Measurements from ENCODE around the gene CHGA. TPM values are rescaled to one million over a fixed set of nuclear protein-coding genes. Genes with fewer than 3 reads are reported as not detected.

CHGA gene
- total and polyA plus RNA-seq, 4 donors, result 0.47 to 4.4 (median 0.82) TPM

DNA sequence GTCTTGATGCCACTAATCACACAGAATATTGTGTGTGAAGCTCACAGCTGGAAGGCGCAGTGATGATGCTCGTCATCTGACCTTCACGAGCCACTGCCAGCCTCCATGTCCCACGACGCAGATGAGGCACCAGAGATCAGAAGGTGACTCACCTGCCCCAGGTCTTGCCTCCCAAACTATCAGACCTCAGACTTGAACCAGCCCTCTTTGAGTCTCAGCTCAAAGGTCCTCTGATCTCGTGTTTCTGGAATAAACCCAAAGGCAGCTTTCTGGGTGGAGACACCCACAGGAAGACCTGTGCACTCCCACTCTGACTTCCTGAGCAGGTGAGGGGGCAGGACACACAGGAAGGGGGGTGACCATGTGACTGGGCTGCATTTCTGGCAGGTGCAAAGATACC is 19.6 kb upstream of the CHGA start:
- Histone ChIP-seq H3K4me3 (no peak overlapping the region), H3K9ac (ENCODE audit: insufficient read depth in 1 of 2, low read length in 2 of 2) (no peak overlapping the region), H3K9me3 (ENCODE audit: control insufficient read depth in 4 of 4, insufficient read depth in 3 of 4, low read length in 3 of 4) (peaks cover 0 to 1% (median 0%) of the 10 kb centered on the region in 4 donors), H3K4me1 (ENCODE audit: control insufficient read depth in 5 of 5, insufficient read depth in 5 of 5, low read length in 5 of 5) (no peaks in the 10 kb centered on the region), H3K27me3 (ENCODE audit: control insufficient read depth in 3 of 3, insufficient read depth in 3 of 3, low read length in 2 of 3) (peaks cover 0 to 19% (median 3%) of the 10 kb centered on the region in 3 donors), H3K36me3 (ENCODE audit: control insufficient read depth in 4 of 4, insufficient read depth in 4 of 4, low read length in 4 of 4) (no peaks in the 10 kb centered on the region), H3K27ac (ENCODE audit: low read depth in 1 of 2, low read length in 1 of 2) (no peak overlapping the region)
- DNase-seq (no peak), ATAC-seq (ENCODE audit: insufficient read depth, low FRiP score) (no peak)
- 65 to 78% methylated on average over 6 of the region's 6 CpGs for WGBS, 2 donors
- TF ChIP-seq, protein P1, sequence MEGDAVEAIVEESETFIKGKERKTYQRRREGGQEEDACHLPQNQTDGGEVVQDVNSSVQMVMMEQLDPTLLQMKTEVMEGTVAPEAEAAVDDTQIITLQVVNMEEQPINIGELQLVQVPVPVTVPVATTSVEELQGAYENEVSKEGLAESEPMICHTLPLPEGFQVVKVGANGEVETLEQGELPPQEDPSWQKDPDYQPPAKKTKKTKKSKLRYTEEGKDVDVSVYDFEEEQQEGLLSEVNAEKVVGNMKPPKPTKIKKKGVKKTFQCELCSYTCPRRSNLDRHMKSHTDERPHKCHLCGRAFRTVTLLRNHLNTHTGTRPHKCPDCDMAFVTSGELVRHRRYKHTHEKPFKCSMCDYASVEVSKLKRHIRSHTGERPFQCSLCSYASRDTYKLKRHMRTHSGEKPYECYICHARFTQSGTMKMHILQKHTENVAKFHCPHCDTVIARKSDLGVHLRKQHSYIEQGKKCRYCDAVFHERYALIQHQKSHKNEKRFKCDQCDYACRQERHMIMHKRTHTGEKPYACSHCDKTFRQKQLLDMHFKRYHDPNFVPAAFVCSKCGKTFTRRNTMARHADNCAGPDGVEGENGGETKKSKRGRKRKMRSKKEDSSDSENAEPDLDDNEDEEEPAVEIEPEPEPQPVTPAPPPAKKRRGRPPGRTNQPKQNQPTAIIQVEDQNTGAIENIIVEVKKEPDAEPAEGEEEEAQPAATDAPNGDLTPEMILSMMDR (IDR thresholded peaks at IDR 0.05; ENCODE audit: control extremely low read depth, extremely low read depth), result no peak

DNA sequence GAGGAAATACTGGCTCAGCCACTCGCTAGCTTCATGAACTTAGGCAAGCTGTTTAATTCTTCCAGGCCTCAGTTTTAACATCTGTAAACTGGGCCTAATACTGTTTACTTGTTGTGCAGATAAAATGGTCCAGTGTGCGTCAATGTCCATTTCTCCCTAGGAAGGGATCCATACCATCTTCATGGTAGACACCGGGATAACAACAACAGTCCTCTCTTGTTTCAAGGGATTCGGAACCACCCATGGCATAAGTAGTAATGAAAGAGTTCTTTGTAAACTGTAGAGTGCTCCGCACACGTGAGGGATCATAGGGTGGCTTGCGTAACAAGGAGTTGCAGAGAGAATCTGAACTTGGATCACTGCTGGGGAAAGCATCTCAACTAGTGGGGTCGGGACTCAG is 17.3 kb upstream of the CHGA start:
- 78 to 81% methylated on average over 8 of the region's 8 CpGs for WGBS, 2 donors
- TF ChIP-seq, protein P1 (IDR thresholded peaks at IDR 0.05; ENCODE audit: control extremely low read depth, extremely low read depth), result no peak
- peaks cover 0 to 1% (median 0%) of the 10 kb centered on the region in 4 donors for H3K9me3 ChIP-seq (ENCODE audit: control insufficient read depth in 4 of 4, insufficient read depth in 3 of 4, low read length in 3 of 4)
- H3K36me3 ChIP-seq (ENCODE audit: control insufficient read depth in 4 of 4, insufficient read depth in 4 of 4, low read length in 4 of 4), result no peaks in the 10 kb centered on the region
- no peak for DNase-seq
- H3K4me1 ChIP-seq (ENCODE audit: control insufficient read depth in 5 of 5, insufficient read depth in 5 of 5, low read length in 5 of 5), result no peaks in the 10 kb centered on the region
- H3K27ac ChIP-seq (ENCODE audit: low read depth in 1 of 2, low read length in 1 of 2), result no peak overlapping the region
- peaks cover 0 to 17% (median 3%) of the 10 kb centered on the region in 3 donors for H3K27me3 ChIP-seq (ENCODE audit: control insufficient read depth in 3 of 3, insufficient read depth in 3 of 3, low read length in 2 of 3)
- no peak overlapping the region for H3K4me3 ChIP-seq
- H3K9ac ChIP-seq (ENCODE audit: insufficient read depth in 1 of 2, low read length in 2 of 2), result no peak overlapping the region
- no peak for ATAC-seq (ENCODE audit: insufficient read depth, low FRiP score)

DNA sequence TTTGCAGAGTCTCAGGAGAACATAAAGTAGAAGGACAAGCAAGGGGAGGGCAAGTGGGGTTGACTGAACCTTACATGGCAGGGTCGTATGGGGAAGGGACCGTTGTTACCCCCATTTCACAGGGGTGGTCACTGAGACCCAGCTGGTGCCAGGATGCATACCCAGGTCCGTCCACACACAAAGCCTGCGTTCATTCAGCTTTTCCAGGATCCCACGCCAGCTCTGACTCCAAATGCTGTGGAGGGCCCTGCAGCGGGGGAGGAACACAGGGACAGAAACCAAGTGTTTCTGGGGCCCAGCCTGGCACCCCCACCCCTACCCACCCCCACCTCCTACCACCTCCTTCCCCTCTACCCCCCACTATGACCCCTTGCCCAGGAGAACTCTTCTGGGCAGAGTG is 16.5 kb upstream of the CHGA start:
- Histone ChIP-seq H3K4me1 (ENCODE audit: control insufficient read depth in 5 of 5, insufficient read depth in 5 of 5, low read length in 5 of 5) (no peaks in the 10 kb centered on the region), H3K27ac (ENCODE audit: low read depth in 1 of 2, low read length in 1 of 2) (no peak overlapping the region), H3K36me3 (ENCODE audit: control insufficient read depth in 4 of 4, insufficient read depth in 4 of 4, low read length in 4 of 4) (no peaks in the 10 kb centered on the region), H3K27me3 (ENCODE audit: control insufficient read depth in 3 of 3, insufficient read depth in 3 of 3, low read length in 2 of 3) (peaks cover 0 to 17% (median 3%) of the 10 kb centered on the region in 3 donors), H3K9me3 (ENCODE audit: control insufficient read depth in 4 of 4, insufficient read depth in 3 of 4, low read length in 3 of 4) (peaks cover 0 to 1% (median 0%) of the 10 kb centered on the region in 4 donors), H3K9ac (ENCODE audit: insufficient read depth in 1 of 2, low read length in 2 of 2) (no peak overlapping the region), H3K4me3 (no peak overlapping the region)
- WGBS, 2 donors, result 82 to 87% methylated on average over 6 of the region's 6 CpGs
- DNase-seq (no peak), ATAC-seq (ENCODE audit: insufficient read depth, low FRiP score) (no peak)
- TF ChIP-seq, protein P1 (IDR thresholded peaks at IDR 0.05; ENCODE audit: control extremely low read depth, extremely low read depth), result no peak

DNA sequence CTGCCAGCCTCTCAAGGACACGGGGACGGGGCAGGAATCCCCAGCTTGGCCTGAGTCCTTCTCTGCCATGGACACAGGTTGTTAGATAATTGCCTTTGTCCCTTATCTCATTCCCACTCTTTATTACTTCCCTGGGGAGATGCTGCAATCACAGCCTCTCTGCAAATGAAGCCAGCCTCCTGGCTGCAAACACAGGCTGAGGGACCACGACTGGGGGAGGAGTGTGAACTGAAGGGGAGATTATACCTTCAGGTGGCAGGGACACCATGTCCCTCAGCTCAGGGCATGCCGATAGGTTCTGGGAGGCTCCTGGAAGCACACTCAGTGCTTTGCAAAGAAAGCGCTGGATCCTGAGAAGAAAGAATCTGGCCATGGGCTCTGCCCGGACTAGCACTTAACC is 16.1 kb upstream of the CHGA start:
- Histone ChIP-seq H3K9me3 (ENCODE audit: control insufficient read depth in 4 of 4, insufficient read depth in 3 of 4, low read length in 3 of 4) (peaks cover 0 to 1% (median 0%) of the 10 kb centered on the region in 4 donors), H3K4me1 (ENCODE audit: control insufficient read depth in 5 of 5, insufficient read depth in 5 of 5, low read length in 5 of 5) (no peaks in the 10 kb centered on the region), H3K36me3 (ENCODE audit: control insufficient read depth in 4 of 4, insufficient read depth in 4 of 4, low read length in 4 of 4) (no peaks in the 10 kb centered on the region), H3K9ac (ENCODE audit: insufficient read depth in 1 of 2, low read length in 2 of 2) (no peak overlapping the region), H3K27me3 (ENCODE audit: control insufficient read depth in 3 of 3, insufficient read depth in 3 of 3, low read length in 2 of 3) (peaks cover 0 to 16% (median 3%) of the 10 kb centered on the region in 3 donors), H3K27ac (ENCODE audit: low read depth in 1 of 2, low read length in 1 of 2) (no peak overlapping the region), H3K4me3 (no peak overlapping the region)
- TF ChIP-seq, protein P1 (IDR thresholded peaks at IDR 0.05; ENCODE audit: control extremely low read depth, extremely low read depth), result no peak
- ATAC-seq (ENCODE audit: insufficient read depth, low FRiP score) (no peak), DNase-seq (no peak)
- WGBS, 2 donors, result 50 to 51% methylated on average over 6 of the region's 6 CpGs
